Suprapubic skin (tissue), 3 donors: Measurements from ENCODE around the gene ANKMY1.

Experiments
- CTCF ChIP-seq, 2 donors: fragments of 200-600 bp in 1 of 2; fragments of 450-650 bp in 1 of 2; sonication (generic) in 1 of 2; IDR thresholded peaks; one replicate each; pipeline ENCODE4 v1.5.1; 2016 to 2019; ENCODE audit warnings: antibody characterized with exemption in 2 of 2, mild to moderate bottlenecking in 1 of 2, moderate library complexity in 1 of 2
- POLR2AphosphoS5 ChIP-seq, 3 donors: sonication (generic); formaldehyde crosslinking; IDR thresholded peaks; one replicate each; pipeline ENCODE4 v1.6.1; 2017; ENCODE audit warnings: antibody characterized with exemption in 3 of 3

DNA sequence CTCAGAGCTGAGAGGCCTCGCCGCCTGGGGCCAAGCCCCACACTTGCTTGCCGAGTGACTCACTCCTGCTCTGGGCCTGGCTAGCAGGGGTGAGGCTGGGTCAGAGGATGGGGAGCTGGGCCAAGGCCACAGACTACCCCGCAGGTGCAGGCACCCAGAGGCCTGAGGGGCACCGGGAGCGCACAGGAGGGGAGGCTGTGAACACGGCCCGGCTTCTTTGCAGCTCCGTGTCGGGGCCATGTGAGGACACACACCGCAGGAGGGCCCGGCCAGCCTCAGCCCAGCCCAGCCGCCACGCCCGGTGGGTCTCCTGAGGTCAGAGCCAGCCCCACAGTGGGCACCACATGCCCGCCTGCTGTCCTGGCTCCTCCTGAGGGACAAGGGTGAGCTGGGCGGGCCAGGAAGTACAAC, 113.9 kb downstream of the ANKMY1 start:
- no peak for TF ChIP-seq CTCF (IDR thresholded peaks at IDR 0.05)
- TF ChIP-seq POLR2AphosphoS5 (IDR thresholded peaks at IDR 0.05), result no peak
